ENCODE measurements around the gene SLC16A12. TPM values are rescaled to one million over a fixed set of nuclear protein-coding genes. Genes with fewer than 3 reads are reported as not detected.
"Not testable (repeated sequence)": the region's sequence is repeated elsewhere in the genome, so short reads cannot be mapped to it uniquely, and the experiment has no call there.

SLC16A12 gene
- total RNA-seq, 1 donor from 2014 or later: not detected

GRCh38 chr10:89426230-89426868 lies 109.0 kb downstream of the SLC16A12 start:
- DNase-seq: peak; percentile 71
- Mint-ChIP-seq H3K27me3 (peaks cover 17% of the 10 kb centered on the region), H3K36me3 (ENCODE audit: low read depth) (peaks cover 14% of the 10 kb centered on the region), H3K4me3 (no peak overlapping the region), H3K9me3 (no peaks in the 10 kb centered on the region), H3K4me1 (no peaks in the 10 kb centered on the region), H3K27ac (no peak overlapping the region)
- intact Hi-C loops (cut with micrococcal nuclease): loop anchor here (1.0 to 10.0 kb wide), 2 partner anchors 138 to 368 kb away; no protein-coding TSS in a partner anchor

DNA sequence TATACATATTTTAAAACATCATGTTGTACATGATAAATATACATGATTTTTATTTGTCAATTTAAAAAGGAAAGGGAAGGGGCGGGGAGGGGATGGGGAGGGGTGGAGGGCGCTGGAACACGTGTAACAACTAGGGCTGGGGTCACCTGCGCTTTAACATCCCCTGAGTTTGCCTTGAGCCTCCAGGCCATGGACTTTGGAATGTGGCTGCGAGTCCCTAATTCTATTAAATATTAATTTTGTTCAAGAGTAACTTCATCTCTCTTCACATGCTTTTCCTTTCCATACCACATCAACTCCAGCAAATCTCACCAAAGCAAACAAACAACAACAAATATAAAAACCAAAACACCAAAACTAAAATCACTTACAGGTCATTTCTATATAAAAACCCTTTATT lies 110.4 kb downstream of the SLC16A12 start:
- Mint-ChIP-seq H3K27ac (no peak overlapping the region), H3K9me3 (no peaks in the 10 kb centered on the region), H3K36me3 (ENCODE audit: low read depth) (peaks cover 22% of the 10 kb centered on the region), H3K4me1 (peaks cover 4% of the 10 kb centered on the region), H3K4me3 (no peak overlapping the region), H3K27me3 (peaks cover 16% of the 10 kb centered on the region)
- no peak for DNase-seq
- intact Hi-C loops (cut with micrococcal nuclease): loop anchor here (10.0 kb wide), 1 partner anchor 370 kb away; no protein-coding TSS in a partner anchor

DNA sequence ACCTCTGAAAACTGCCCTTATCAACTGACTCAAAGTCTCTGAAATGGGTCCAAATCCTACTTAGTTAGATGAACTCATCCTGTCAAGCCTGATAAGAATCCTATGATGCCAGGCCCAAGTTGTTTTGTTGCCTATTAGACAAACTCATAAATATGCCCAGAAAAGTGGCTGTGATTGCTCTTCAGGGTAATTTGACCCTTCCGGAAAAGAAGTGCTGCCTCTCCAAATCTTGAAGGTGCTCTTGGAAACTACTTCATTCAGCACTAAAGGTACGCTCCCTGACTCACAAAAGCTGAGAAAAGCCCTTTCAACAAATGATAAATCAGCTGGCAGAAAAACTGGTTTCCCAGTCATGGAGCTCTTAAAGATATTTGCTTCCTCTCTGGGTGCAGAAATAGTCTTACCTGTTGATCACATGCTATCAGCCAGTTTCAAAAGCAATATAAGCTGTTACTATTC lies 114.3 kb downstream of the SLC16A12 start:
- intact Hi-C loops (cut with micrococcal nuclease): loop anchor here (10.0 kb wide), 1 partner anchor 374 kb away; no protein-coding TSS in a partner anchor
- H3K9me3 Mint-ChIP-seq: no peaks in the 10 kb centered on the region
- H3K4me3 Mint-ChIP-seq: no peak overlapping the region
- H3K36me3 Mint-ChIP-seq (ENCODE audit: low read depth): peaks cover 39% of the 10 kb centered on the region
- H3K27ac Mint-ChIP-seq: no peak overlapping the region
- peak; percentile 47 for DNase-seq
- H3K4me1 Mint-ChIP-seq: peaks cover 28% of the 10 kb centered on the region
- H3K27me3 Mint-ChIP-seq: no peaks in the 10 kb centered on the region

GRCh38 chr10:89419548-89419947 lies 115.8 kb downstream of the SLC16A12 start:
- Mint-ChIP-seq H3K27me3 (no peaks in the 10 kb centered on the region), H3K27ac (no peak overlapping the region), H3K4me3 (peak overlapping the region; percentile 34), H3K9me3 (no peaks in the 10 kb centered on the region), H3K4me1 (peaks cover 33% of the 10 kb centered on the region), H3K36me3 (ENCODE audit: low read depth) (peaks cover 40% of the 10 kb centered on the region)
- intact Hi-C loops (cut with micrococcal nuclease): loop anchor here (10.0 kb wide), 1 partner anchor 415 kb away; no protein-coding TSS in a partner anchor
- no peak for DNase-seq

- H3K4me3 Mint-ChIP-seq: peak overlapping the region; percentile 92
- intact Hi-C loops (cut with micrococcal nuclease): loop anchor here (10.0 kb wide), 1 partner anchor 412 kb away; no protein-coding TSS in a partner anchor
- no peak overlapping the region for H3K27ac Mint-ChIP-seq
- H3K27me3 Mint-ChIP-seq: no peaks in the 10 kb centered on the region
- peak; percentile 55 for DNase-seq
- H3K9me3 Mint-ChIP-seq: peaks cover 5% of the 10 kb centered on the region
- peaks cover 36% of the 10 kb centered on the region for H3K36me3 Mint-ChIP-seq (ENCODE audit: low read depth)
- peaks cover 46% of the 10 kb centered on the region for H3K4me1 Mint-ChIP-seq
Observed at GRCh38 chr10:89416465-89416864, 118.9 kb downstream of the SLC16A12 start.

- Mint-ChIP-seq H3K36me3 (ENCODE audit: low read depth) (peaks cover 30% of the 10 kb centered on the region), H3K9me3 (peaks cover 5% of the 10 kb centered on the region)
Observed at GRCh38 chr10:89414879-89415821, 120.2 kb downstream of the SLC16A12 start.

DNA sequence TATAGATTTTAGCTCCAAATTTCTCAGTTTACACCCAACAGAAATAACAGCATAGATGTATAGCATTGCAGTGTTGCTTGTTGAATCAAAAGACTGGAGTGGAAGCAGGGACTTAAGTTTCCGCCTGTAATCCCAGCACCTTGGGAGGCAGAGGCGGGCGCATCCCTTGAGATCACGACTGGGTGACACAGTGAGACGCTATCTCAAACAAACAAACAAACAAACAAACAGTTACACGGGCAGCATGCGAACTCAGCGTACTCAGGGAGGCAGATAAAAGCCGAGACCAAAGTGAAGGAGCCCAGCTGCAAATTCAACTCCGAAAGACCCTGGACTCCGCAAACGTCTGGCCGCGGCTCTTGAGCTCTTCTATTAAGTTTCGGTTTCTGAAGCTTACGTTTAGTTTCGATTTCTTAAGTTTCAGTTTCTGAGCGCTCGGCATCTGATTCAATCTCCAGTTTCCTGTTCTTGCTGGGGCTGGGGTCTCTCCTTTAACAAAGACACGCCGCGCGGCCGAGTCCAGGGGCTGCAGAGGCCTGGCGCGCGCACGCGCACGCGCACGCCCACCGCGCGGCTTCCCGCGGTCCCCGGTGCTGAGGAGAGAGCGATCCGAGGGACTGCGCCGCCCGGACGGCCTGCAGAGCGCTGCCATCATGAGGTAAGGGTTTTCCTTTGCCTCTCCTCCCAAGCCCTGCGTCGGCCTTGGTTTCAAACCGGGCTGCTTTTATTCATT lies 121.1 kb downstream of the SLC16A12 start, which contains the start of gene IFIT5:
Gene IFIT5 (plus strand): TSS at position 423 of the 733 bp plus-strand sequence. CDS start 231 bp downstream, at position 654.
- intact Hi-C loops (cut with micrococcal nuclease): loop anchor here (1.0 to 10.0 kb wide), 7 partner anchors 14 to 1598 kb away; partner anchors contain the start of genes IFIT1, KIF20B and STAMBPL1
- peak within 1 kb of the TSS; percentile 95 for H3K27ac Mint-ChIP-seq
- peaks cover 29% of the 10 kb centered on the region for H3K36me3 Mint-ChIP-seq (ENCODE audit: low read depth)
- peaks cover 46% of the 10 kb centered on the region for H3K4me1 Mint-ChIP-seq
- H3K27me3 Mint-ChIP-seq: no peaks in the 10 kb centered on the region
- peak; percentile 91 for DNase-seq
- H3K9me3 Mint-ChIP-seq: peaks cover 5% of the 10 kb centered on the region
- peak within 1 kb of the TSS; percentile 92 for H3K4me3 Mint-ChIP-seq

More at GRCh38 chr10:89414879-89415821, 120.2 kb downstream of the SLC16A12 start:
- intact Hi-C loops (cut with micrococcal nuclease): loop anchor here (1.0 to 10.0 kb wide), 7 partner anchors 15 to 1598 kb away; partner anchors contain the start of genes IFIT1, KIF20B and STAMBPL1
- no peaks in the 10 kb centered on the region for H3K27me3 Mint-ChIP-seq
- peaks cover 49% of the 10 kb centered on the region for H3K4me1 Mint-ChIP-seq
- H3K4me3 Mint-ChIP-seq: peak overlapping the region; percentile 92
- H3K27ac Mint-ChIP-seq: peak overlapping the region; percentile 95
- DNase-seq: peak; percentile 82

GRCh38 chr10:89413398-89413912 lies 121.9 kb downstream of the SLC16A12 start:
- peaks cover 5% of the 10 kb centered on the region for H3K9me3 Mint-ChIP-seq
- peaks cover 46% of the 10 kb centered on the region for H3K4me1 Mint-ChIP-seq
- intact Hi-C loops (cut with micrococcal nuclease): loop anchor here (5.0 to 10.0 kb wide), 2 partner anchors 409 to 531 kb away; partner anchors contain the start of gene STAMBPL1
- peaks cover 33% of the 10 kb centered on the region for H3K36me3 Mint-ChIP-seq (ENCODE audit: low read depth)
- peak overlapping the region; percentile 92 for H3K4me3 Mint-ChIP-seq
- H3K27ac Mint-ChIP-seq: peak overlapping the region; percentile 95
- DNase-seq: peak; percentile 58
- H3K27me3 Mint-ChIP-seq: no peaks in the 10 kb centered on the region

- Mint-ChIP-seq H3K4me1 (peaks cover 35% of the 10 kb centered on the region), H3K4me3 (peak overlapping the region; percentile 17), H3K36me3 (ENCODE audit: low read depth) (peaks cover 30% of the 10 kb centered on the region), H3K9me3 (peaks cover 11% of the 10 kb centered on the region)
- not testable (repeated sequence) for H3K27me3 Mint-ChIP-seq, H3K27ac Mint-ChIP-seq
- intact Hi-C loops (cut with micrococcal nuclease): loop anchor here (5.0 to 10.0 kb wide), 2 partner anchors 407 to 530 kb away; partner anchors contain the start of gene STAMBPL1
- DNase-seq: peak; percentile 75
Observed at GRCh38 chr10:89412276-89412675, 123.1 kb downstream of the SLC16A12 start.

DNA sequence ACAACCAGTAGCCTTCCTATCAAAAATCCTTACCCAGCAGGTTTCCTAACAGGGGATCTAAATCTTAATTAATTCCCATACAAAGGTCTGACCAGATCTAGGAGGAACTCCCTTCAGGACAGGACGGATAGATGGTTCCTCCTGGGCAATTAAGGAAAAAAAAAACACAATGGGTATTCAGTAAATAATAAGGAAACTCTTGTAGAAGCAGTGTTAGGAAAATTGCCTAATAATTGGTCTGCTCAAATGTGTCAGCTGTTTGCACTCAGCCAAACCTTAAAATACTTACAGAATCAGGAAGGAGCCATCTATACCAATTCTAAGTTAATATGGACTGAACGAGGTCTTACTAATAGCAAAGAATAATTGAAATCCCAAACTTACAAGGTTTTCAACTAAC lies 124.3 kb downstream of the SLC16A12 start:
- not testable (repeated sequence) for H3K27ac Mint-ChIP-seq, H3K4me3 Mint-ChIP-seq, DNase-seq, H3K27me3 Mint-ChIP-seq
- Mint-ChIP-seq H3K36me3 (ENCODE audit: low read depth) (peaks cover 33% of the 10 kb centered on the region), H3K4me1 (peaks cover 27% of the 10 kb centered on the region), H3K9me3 (peaks cover 14% of the 10 kb centered on the region)
- intact Hi-C loops (cut with micrococcal nuclease): loop anchor here (5.0 to 10.0 kb wide), 2 partner anchors 406 to 529 kb away; partner anchors contain the start of gene STAMBPL1

DNA sequence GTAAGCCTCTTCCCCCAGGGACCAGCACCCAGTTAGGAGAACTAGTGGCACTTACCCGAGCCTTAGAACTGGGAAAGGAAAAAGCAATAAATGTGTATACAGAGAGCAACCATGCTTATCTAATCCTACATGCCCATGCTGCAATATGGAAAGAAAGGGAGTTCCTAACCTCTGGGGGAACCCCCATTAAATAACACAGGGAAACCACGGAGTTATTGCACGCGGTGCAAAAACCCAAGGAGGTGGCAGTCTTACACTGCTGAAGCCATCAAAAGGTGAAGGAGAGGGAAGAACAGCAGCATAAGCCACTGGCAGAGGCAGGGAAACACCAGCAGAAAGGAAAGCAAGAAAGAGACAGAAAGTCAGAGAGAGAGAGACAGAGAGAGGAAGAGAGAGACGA lies 124.8 kb downstream of the SLC16A12 start:
- peak overlapping the region; percentile 18 for H3K27ac Mint-ChIP-seq
- H3K4me3 Mint-ChIP-seq, H3K27me3 Mint-ChIP-seq: not testable (repeated sequence)
- H3K36me3 Mint-ChIP-seq (ENCODE audit: low read depth): peaks cover 32% of the 10 kb centered on the region
- intact Hi-C loops (cut with micrococcal nuclease): loop anchor here (5.0 to 10.0 kb wide), 2 partner anchors 406 to 528 kb away; partner anchors contain the start of gene STAMBPL1
- peaks cover 14% of the 10 kb centered on the region for H3K9me3 Mint-ChIP-seq
- DNase-seq: peak; percentile 57
- H3K4me1 Mint-ChIP-seq: peaks cover 23% of the 10 kb centered on the region

- DNase-seq; intact Hi-C loops (cut with micrococcal nuclease); H3K27ac Mint-ChIP-seq; H3K4me3 Mint-ChIP-seq; H3K27me3 Mint-ChIP-seq: not testable (repeated sequence)
- H3K36me3 Mint-ChIP-seq (ENCODE audit: low read depth): peaks cover 42% of the 10 kb centered on the region
- peaks cover 21% of the 10 kb centered on the region for H3K4me1 Mint-ChIP-seq
- H3K9me3 Mint-ChIP-seq: peaks cover 14% of the 10 kb centered on the region
Observed at GRCh38 chr10:89409282-89409681, 126.1 kb downstream of the SLC16A12 start.
